B cell (primary cell): Measurements from ENCODE around the gene TMEM201.

Experiments used
- CTCF ChIP-seq: fragments of 200-600 bp; IDR thresholded peaks from one replicate; pipeline ENCODE4 v1.8.0; 2022; ENCODE audit warnings: antibody characterized with exemption, mild to moderate bottlenecking
- EZH2 ChIP-seq: IDR thresholded peaks from 2 replicates; pipeline ENCODE4 v1.6.1; 2012; ENCODE audit warnings: borderline replicate concordance, low read depth, mild to moderate bottlenecking, moderate library complexity, low read length; ENCODE audit not compliant: insufficient read depth, poor library complexity, severe bottlenecking

- TF ChIP-seq CTCF (no peak), EZH2 (no peak)
Observed at GRCh38 chr1:9612871-9613624, 24.3 kb downstream of the TMEM201 start.
